GM21360 (cell line): ENCODE results near the gene HERPUD1.
A peak's percentile ranks its signal among the peaks of the same experiment; 100 is the strongest.
"Not testable (repeated sequence)": the region's sequence is repeated elsewhere in the genome, so short reads cannot be mapped to it uniquely, and the experiment has no call there.

Experiments used
- ATAC-seq: cut with Tn5 transposase; IDR thresholded peaks from one replicate; pipeline ENCODE4 v1.9.1; 2021; ENCODE audit warnings: mild to moderate bottlenecking, moderate library complexity; ENCODE audit not compliant: unreplicated experiment

Gene HERPUD1

GRCh38 chr16:56933828-56934598 is 2.1 kb downstream of the HERPUD1 start:
- ATAC-seq = no peak

- not testable (repeated sequence) for ATAC-seq
Observed at GRCh38 chr16:56934599-56935145, 2.7 kb downstream of the HERPUD1 start.

- no peak for ATAC-seq
Observed at GRCh38 chr16:56935201-56935600, 3.3 kb downstream of the HERPUD1 start.

GRCh38 chr16:56936491-56936890 is 4.5 kb downstream of the HERPUD1 start:
- no peak for ATAC-seq

- ATAC-seq = no peak
Observed at GRCh38 chr16:56936950-56937349, 5.0 kb downstream of the HERPUD1 start.

GRCh38 chr16:56938664-56939513 is 6.9 kb downstream of the HERPUD1 start:
- ATAC-seq = no peak

- ATAC-seq = no peak
Observed at GRCh38 chr16:56939801-56940200, 7.9 kb downstream of the HERPUD1 start.

GRCh38 chr16:56941092-56941491 is 9.2 kb downstream of the HERPUD1 start:
- ATAC-seq = no peak

- no peak for ATAC-seq
Observed at GRCh38 chr16:56941856-56942331, 10.0 kb downstream of the HERPUD1 start.

GRCh38 chr16:56943761-56944375 is 11.9 kb downstream of the HERPUD1 start:
- no peak for ATAC-seq

- no peak for ATAC-seq
Observed at GRCh38 chr16:56944954-56945839, 13.3 kb downstream of the HERPUD1 start.

- no peak for ATAC-seq
Observed at GRCh38 chr16:56945847-56946527, 14.0 kb downstream of the HERPUD1 start.

- no peak for ATAC-seq
Observed at GRCh38 chr16:56946767-56947603, 15.0 kb downstream of the HERPUD1 start.

GRCh38 chr16:56947604-56947995 is 15.7 kb downstream of the HERPUD1 start:
- ATAC-seq = no peak

GRCh38 chr16:56948234-56948633 is 16.3 kb downstream of the HERPUD1 start:
- no peak for ATAC-seq

- ATAC-seq = no peak
Observed at GRCh38 chr16:56950051-56950450, 18.1 kb downstream of the HERPUD1 start.

- ATAC-seq = no peak
Observed at GRCh38 chr16:56950455-56950854, 18.5 kb downstream of the HERPUD1 start.

GRCh38 chr16:56950881-56951771 is 19.2 kb downstream of the HERPUD1 start:
- ATAC-seq = peak; percentile 61
